Activated CD8-positive, alpha-beta T cell treated with anti-CD3 and anti-CD28 coated beads, Interleukin-2, amount 10 ng/mL, durations not matched to agents 7 days and 5 days (primary cell): ENCODE results near the gene ASPDH. TPM values are rescaled to one million over a fixed set of nuclear protein-coding genes. Genes with fewer than 3 reads are reported as not detected.

Experiments
- ATAC-seq: fragments of 150-1000 bp; cut with Tn5 transposase; one replicate; pipeline ENCODE4 v1.10.0; 2021; ENCODE audit warnings: moderate library complexity
- CTCF ChIA-PET: fragments of 350-600 bp; sonication (Branson Sonifier 250); formaldehyde crosslinking; loops from one replicate; lab custom pipeline; 2021; ENCODE audit warnings: antibody characterized with exemption; lab: Charles Lee
- POLR2A ChIA-PET: fragments of 350-600 bp; sonication (Branson Sonifier 250); formaldehyde crosslinking; loops from one replicate; lab custom pipeline; 2021; ENCODE audit warnings: antibody characterized with exemption; lab: Charles Lee
- DNase-seq: peaks from one replicate; pipeline ENCODE4 v3.0.0-alpha.2; 2020
- H3K27ac Mint-ChIP-seq: one replicate; pipeline ENCODE4 v1.8.0; 2021; ENCODE audit warnings: mild to moderate bottlenecking, mixed read lengths
- H3K27me3 Mint-ChIP-seq: one replicate; pipeline ENCODE4 v1.8.0; 2021; ENCODE audit warnings: low read depth, mixed read lengths
- H3K36me3 Mint-ChIP-seq: one replicate; pipeline ENCODE4 v1.8.0; 2021; ENCODE audit warnings: low read depth, mixed read lengths
- H3K4me1 Mint-ChIP-seq: one replicate; pipeline ENCODE4 v1.8.0; 2021; ENCODE audit warnings: low read depth, mixed read lengths
- H3K4me3 Mint-ChIP-seq: one replicate; pipeline ENCODE4 v1.8.0; 2021; ENCODE audit warnings: mild to moderate bottlenecking, mixed read lengths
- H3K9me3 Mint-ChIP-seq: one replicate; pipeline ENCODE4 v1.8.0; 2022; ENCODE audit warnings: mixed read lengths; ENCODE audit not compliant: insufficient read depth
- total RNA-seq, 2 experiments: library from RNA; stranded (reverse); gene quantifications; one replicate each; pipeline ENCODE4 v1.2.3, GENCODE V29; 2021

ASPDH gene
- total RNA-seq, 2 experiments from 2014 or later, result not detected

GRCh38 chr19:50519006-50519575 is 5.4 kb upstream of the ASPDH start:
- CTCF ChIA-PET, result no interaction called here

GRCh38 chr19:50518091-50519005 is 4.6 kb upstream of the ASPDH start:
- no peak for DNase-seq
- no peak overlapping the region for H3K27ac Mint-ChIP-seq
- POLR2A ChIA-PET, result interaction anchor here (0.7 kb wide), 1 partner anchor 11 kb away, joined by 4 read pairs; no protein-coding TSS in a partner anchor
- no peaks in the 10 kb centered on the region for H3K27me3 Mint-ChIP-seq
- H3K4me1 Mint-ChIP-seq, result peaks cover 2% of the 10 kb centered on the region
- H3K36me3 Mint-ChIP-seq, result no peaks in the 10 kb centered on the region
- H3K9me3 Mint-ChIP-seq, result no peaks in the 10 kb centered on the region
- CTCF ChIA-PET, result no interaction called here
- no peak overlapping the region for H3K4me3 Mint-ChIP-seq
- no peak for ATAC-seq

More at GRCh38 chr19:50519006-50519575, 5.4 kb upstream of the ASPDH start:
- Mint-ChIP-seq H3K27ac (no peak overlapping the region), H3K27me3 (no peaks in the 10 kb centered on the region), H3K4me3 (no peak overlapping the region), H3K36me3 (no peaks in the 10 kb centered on the region), H3K4me1 (peaks cover 2% of the 10 kb centered on the region), H3K9me3 (no peaks in the 10 kb centered on the region)
- no peak for DNase-seq
- POLR2A ChIA-PET, result interaction anchor here (0.7 to 1.4 kb wide), 2 partner anchors 8 to 10 kb away, joined by 3 to 4 read pairs; partner anchors contain the start of gene JOSD2
- no peak for ATAC-seq

- ATAC-seq (no peak), DNase-seq (no peak)
- no peaks in the 10 kb centered on the region for H3K36me3 Mint-ChIP-seq
- ChIA-PET POLR2A (no interaction called here), CTCF (no interaction called here)
- no peak overlapping the region for H3K4me3 Mint-ChIP-seq
- no peaks in the 10 kb centered on the region for H3K27me3 Mint-ChIP-seq
- no peak overlapping the region for H3K27ac Mint-ChIP-seq
- H3K9me3 Mint-ChIP-seq, result no peaks in the 10 kb centered on the region
- peaks cover 2% of the 10 kb centered on the region for H3K4me1 Mint-ChIP-seq
These were observed 4.0 kb upstream of the ASPDH start for GRCh38 chr19:50517704-50518075.

GRCh38 chr19:50516964-50517703 is 3.4 kb upstream of the ASPDH start:
- Mint-ChIP-seq H3K36me3 (no peaks in the 10 kb centered on the region), H3K4me3 (no peak overlapping the region), H3K4me1 (peaks cover 2% of the 10 kb centered on the region), H3K9me3 (no peaks in the 10 kb centered on the region), H3K27me3 (no peaks in the 10 kb centered on the region), H3K27ac (no peak overlapping the region)
- no peak for DNase-seq
- no peak for ATAC-seq
- ChIA-PET CTCF (interaction anchor here (1.5 kb wide), 1 partner anchor 40 kb away, joined by 6 read pairs; no protein-coding TSS in a partner anchor), POLR2A (no interaction called here)

- H3K27me3 Mint-ChIP-seq, result no peaks in the 10 kb centered on the region
- H3K9me3 Mint-ChIP-seq, result no peaks in the 10 kb centered on the region
- ATAC-seq, result no peak
- no peak for DNase-seq
- no peak overlapping the region for H3K4me3 Mint-ChIP-seq
- CTCF ChIA-PET, result interaction anchor here (1.5 kb wide), 1 partner anchor 40 kb away, joined by 6 read pairs; no protein-coding TSS in a partner anchor
- H3K36me3 Mint-ChIP-seq, result no peaks in the 10 kb centered on the region
- H3K4me1 Mint-ChIP-seq, result peaks cover 5% of the 10 kb centered on the region
- POLR2A ChIA-PET, result no interaction called here
- no peak overlapping the region for H3K27ac Mint-ChIP-seq
These were observed 2.7 kb upstream of the ASPDH start for GRCh38 chr19:50516456-50516855.

- H3K36me3 Mint-ChIP-seq, result no peaks in the 10 kb centered on the region
- H3K4me1 Mint-ChIP-seq, result peaks cover 15% of the 10 kb centered on the region
- ChIA-PET CTCF (interaction anchor here (1.5 kb wide), 1 partner anchor 42 kb away, joined by 6 read pairs; no protein-coding TSS in a partner anchor), POLR2A (no interaction called here)
- ATAC-seq, result no peak
- H3K27ac Mint-ChIP-seq, result no peak overlapping the region
- no peak overlapping the region for H3K4me3 Mint-ChIP-seq
- H3K9me3 Mint-ChIP-seq, result no peaks in the 10 kb centered on the region
- DNase-seq, result no peak
- no peaks in the 10 kb centered on the region for H3K27me3 Mint-ChIP-seq
These were observed 1.5 kb upstream of the ASPDH start for GRCh38 chr19:50515168-50515561.

- peaks cover 17% of the 10 kb centered on the region for H3K4me1 Mint-ChIP-seq
- DNase-seq (no peak), ATAC-seq (no peak)
- no peak overlapping the region for H3K27ac Mint-ChIP-seq
- POLR2A ChIA-PET, result no interaction called here
- no peak overlapping the region for H3K4me3 Mint-ChIP-seq
- H3K36me3 Mint-ChIP-seq, result no peaks in the 10 kb centered on the region
- no peaks in the 10 kb centered on the region for H3K27me3 Mint-ChIP-seq
- H3K9me3 Mint-ChIP-seq, result no peaks in the 10 kb centered on the region
- CTCF ChIA-PET, result no interaction called here
These were observed 844 bp upstream of the ASPDH start for GRCh38 chr19:50514346-50515167.

GRCh38 chr19:50512999-50513745 is 541 bp downstream of the ASPDH start:
- peak overlapping the region; percentile 37 for H3K27ac Mint-ChIP-seq
- peaks cover 5% of the 10 kb centered on the region for H3K36me3 Mint-ChIP-seq
- no peaks in the 10 kb centered on the region for H3K27me3 Mint-ChIP-seq
- no peak for DNase-seq
- H3K9me3 Mint-ChIP-seq, result no peaks in the 10 kb centered on the region
- POLR2A ChIA-PET, result no interaction called here
- H3K4me1 Mint-ChIP-seq, result peaks cover 20% of the 10 kb centered on the region
- no peak for ATAC-seq
- CTCF ChIA-PET, result interaction anchor here (1.6 kb wide), 1 partner anchor 25 kb away, joined by 4 read pairs; no protein-coding TSS in a partner anchor
- no peak overlapping the region for H3K4me3 Mint-ChIP-seq

GRCh38 chr19:50512112-50512998 is 1.4 kb downstream of the ASPDH start:
- DNase-seq (no peak), ATAC-seq (no peak)
- POLR2A ChIA-PET, result interaction anchor here (1.7 kb wide), 1 partner anchor 128 kb away, joined by 4 read pairs; the partner anchor contains the start of gene POLD1
- H3K9me3 Mint-ChIP-seq, result no peaks in the 10 kb centered on the region
- H3K4me1 Mint-ChIP-seq, result peaks cover 22% of the 10 kb centered on the region
- no peaks in the 10 kb centered on the region for H3K27me3 Mint-ChIP-seq
- CTCF ChIA-PET, result interaction anchor here (1.6 kb wide), 2 partner anchors 25 kb away, joined by 4 to 5 read pairs; no protein-coding TSS in a partner anchor
- peaks cover 5% of the 10 kb centered on the region for H3K36me3 Mint-ChIP-seq
- peak overlapping the region; percentile 37 for H3K27ac Mint-ChIP-seq
- H3K4me3 Mint-ChIP-seq, result no peak overlapping the region
